ENCODE results near the gene C10orf67. TPM values are rescaled to one million over a fixed set of nuclear protein-coding genes. Genes with fewer than 3 reads are reported as not detected.
"Not testable (repeated sequence)": the region's sequence is repeated elsewhere in the genome, so short reads cannot be mapped to it uniquely, and the experiment has no call there.

C10orf67 gene
- total and polyA plus RNA-seq, 2 donors (not counting 1 experiment from before 2014, with no cell fraction given), result not detected

DNA sequence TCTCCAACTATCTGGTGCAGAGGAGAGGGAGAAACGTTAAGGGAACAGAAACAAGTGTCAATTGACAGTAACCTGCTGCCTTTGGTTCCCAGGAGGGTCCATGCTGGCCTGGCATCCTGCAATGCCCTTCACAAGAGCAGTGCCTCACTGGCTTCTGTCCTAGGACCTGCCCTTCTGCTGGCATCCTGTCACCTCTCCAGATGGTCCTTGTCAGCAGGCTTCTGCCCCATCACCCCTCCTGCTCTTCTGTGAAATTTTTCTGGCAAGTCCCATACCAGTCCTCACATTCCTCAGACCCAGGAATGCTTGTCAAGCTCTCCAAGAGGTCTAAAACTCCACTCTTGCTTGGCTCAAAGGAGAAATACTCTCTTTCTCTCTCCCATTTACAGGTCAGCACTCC, 34.2 kb downstream of the C10orf67 start:
- H3K27ac Mint-ChIP-seq, result no peak overlapping the region
- CTCF ChIA-PET, result interaction anchor here (1.3 to 12.2 kb wide), 2 partner anchors 214 to 392 kb away, joined by 3 to 450 read pairs; no protein-coding TSS in a partner anchor
- Histone ChIP-seq H3K79me2 (ENCODE audit: control insufficient read depth, insufficient read depth, low read length) (no peaks in the 10 kb centered on the region), H3K9ac (ENCODE audit: low read length) (no peak overlapping the region), H3K27ac (ENCODE audit: low read length in 2 of 2) (no peak overlapping the region), H3K27me3 (replicated peaks in 1 of 4; ENCODE audit: control extremely low read depth in 1 of 4, control insufficient read depth in 3 of 4, insufficient read depth in 4 of 4, low read length in 3 of 4) (peaks cover 0 to 3% (median 0%) of the 10 kb centered on the region in 4 experiments), H2AFZ (ENCODE audit: insufficient read depth, low read depth, low read length, poor library complexity, severe bottlenecking) (no peak overlapping the region), H3K4me2 (replicated peaks; ENCODE audit: low read depth, low read length, poor library complexity, severe bottlenecking) (no peak overlapping the region), H3K4me3 (ENCODE audit: control extremely low read depth in 1 of 5, extremely low read depth in 1 of 5, insufficient read depth in 1 of 5, low read depth in 2 of 5, low read length in 4 of 5) (no peak overlapping the region), H3K36me3 (replicated peaks in 1 of 2; ENCODE audit: control extremely low read depth in 1 of 2, control insufficient read depth in 1 of 2, extremely low read depth in 1 of 2, insufficient read depth in 2 of 2, low read length in 1 of 2) (no peaks in the 10 kb centered on the region), H3K9me3 (ENCODE audit: control extremely low read depth in 1 of 3, control insufficient read depth in 2 of 3, insufficient read depth in 1 of 3, low read length in 2 of 3) (no peaks in the 10 kb centered on the region), H4K20me1 (ENCODE audit: control insufficient read depth, insufficient read depth, low read length, poor library complexity, severe bottlenecking) (no peaks in the 10 kb centered on the region), H3K4me1 (ENCODE audit: control insufficient read depth in 2 of 2, insufficient read depth in 2 of 2, low read length in 2 of 2) (no peaks in the 10 kb centered on the region)
- H3K4me1 Mint-ChIP-seq, result no peaks in the 10 kb centered on the region
- 43% methylated on average over 1 of the region's 1 CpG for WGBS (ENCODE audit: insufficient coverage)
- intact Hi-C loops (cut with micrococcal nuclease), result no loop called here
- H3K4me3 Mint-ChIP-seq, result no peak overlapping the region
- H3K9me3 Mint-ChIP-seq (ENCODE audit: insufficient read depth), result no peaks in the 10 kb centered on the region
- peaks cover 14% of the 10 kb centered on the region for H3K27me3 Mint-ChIP-seq
- POLR2A ChIA-PET, result no interaction called here
- TF ChIP-seq EZH2 (IDR thresholded peaks at IDR 0.05; ENCODE audit: borderline replicate concordance, insufficient read depth, low read depth, low read length, poor library complexity, severe bottlenecking), result no peak
- TF ChIP-seq, protein P1, sequence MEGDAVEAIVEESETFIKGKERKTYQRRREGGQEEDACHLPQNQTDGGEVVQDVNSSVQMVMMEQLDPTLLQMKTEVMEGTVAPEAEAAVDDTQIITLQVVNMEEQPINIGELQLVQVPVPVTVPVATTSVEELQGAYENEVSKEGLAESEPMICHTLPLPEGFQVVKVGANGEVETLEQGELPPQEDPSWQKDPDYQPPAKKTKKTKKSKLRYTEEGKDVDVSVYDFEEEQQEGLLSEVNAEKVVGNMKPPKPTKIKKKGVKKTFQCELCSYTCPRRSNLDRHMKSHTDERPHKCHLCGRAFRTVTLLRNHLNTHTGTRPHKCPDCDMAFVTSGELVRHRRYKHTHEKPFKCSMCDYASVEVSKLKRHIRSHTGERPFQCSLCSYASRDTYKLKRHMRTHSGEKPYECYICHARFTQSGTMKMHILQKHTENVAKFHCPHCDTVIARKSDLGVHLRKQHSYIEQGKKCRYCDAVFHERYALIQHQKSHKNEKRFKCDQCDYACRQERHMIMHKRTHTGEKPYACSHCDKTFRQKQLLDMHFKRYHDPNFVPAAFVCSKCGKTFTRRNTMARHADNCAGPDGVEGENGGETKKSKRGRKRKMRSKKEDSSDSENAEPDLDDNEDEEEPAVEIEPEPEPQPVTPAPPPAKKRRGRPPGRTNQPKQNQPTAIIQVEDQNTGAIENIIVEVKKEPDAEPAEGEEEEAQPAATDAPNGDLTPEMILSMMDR (IDR thresholded peaks at IDR 0.05), result no peak
- no peak for ATAC-seq (ENCODE audit: low read depth)
- DNase-seq, result no peak

DNA sequence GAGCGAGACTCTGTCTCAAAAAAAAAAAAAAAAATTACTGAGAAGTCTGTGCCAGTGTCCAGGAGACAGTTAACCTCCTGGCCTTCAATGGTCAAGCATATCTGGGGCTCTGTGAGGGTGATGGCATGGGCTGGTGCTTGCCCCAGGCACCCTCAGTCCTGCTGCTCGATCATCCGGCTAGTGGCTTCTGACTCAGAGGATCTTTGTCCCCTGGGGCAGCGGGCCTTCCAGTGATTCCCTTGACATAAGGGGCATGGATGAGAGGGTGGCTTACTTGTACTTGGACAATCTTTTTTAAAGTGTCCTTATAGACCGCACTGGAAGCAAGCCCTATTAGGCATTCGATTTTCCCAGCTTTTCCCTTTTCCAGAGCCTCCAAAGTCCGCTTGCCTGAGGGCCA, 44.6 kb downstream of the C10orf67 start:
- H3K27ac ChIP-seq (ENCODE audit: low read length in 2 of 2); H3K4me3 ChIP-seq (ENCODE audit: control extremely low read depth in 1 of 5, extremely low read depth in 1 of 5, insufficient read depth in 1 of 5, low read depth in 2 of 5, low read length in 4 of 5); H3K27me3 ChIP-seq (replicated peaks in 1 of 4; ENCODE audit: control extremely low read depth in 1 of 4, control insufficient read depth in 3 of 4, insufficient read depth in 4 of 4, low read length in 3 of 4); H3K27me3 Mint-ChIP-seq; H3K36me3 ChIP-seq (replicated peaks in 1 of 2; ENCODE audit: control extremely low read depth in 1 of 2, control insufficient read depth in 1 of 2, extremely low read depth in 1 of 2, insufficient read depth in 2 of 2, low read length in 1 of 2); H3K4me3 Mint-ChIP-seq; CTCF ChIA-PET; H3K4me1 Mint-ChIP-seq; H3K27ac Mint-ChIP-seq; intact Hi-C loops (cut with micrococcal nuclease); H3K9ac ChIP-seq (ENCODE audit: low read length); H4K20me1 ChIP-seq (ENCODE audit: control insufficient read depth, insufficient read depth, low read length, poor library complexity, severe bottlenecking); H3K4me1 ChIP-seq (ENCODE audit: control insufficient read depth in 2 of 2, insufficient read depth in 2 of 2, low read length in 2 of 2); H3K79me2 ChIP-seq (ENCODE audit: control insufficient read depth, insufficient read depth, low read length); DNase-seq; H3K9me3 Mint-ChIP-seq (ENCODE audit: insufficient read depth); H3K4me2 ChIP-seq (replicated peaks; ENCODE audit: low read depth, low read length, poor library complexity, severe bottlenecking); H2AFZ ChIP-seq (ENCODE audit: insufficient read depth, low read depth, low read length, poor library complexity, severe bottlenecking); H3K9me3 ChIP-seq (ENCODE audit: control extremely low read depth in 1 of 3, control insufficient read depth in 2 of 3, insufficient read depth in 1 of 3, low read length in 2 of 3); POLR2A ChIA-PET; ATAC-seq (ENCODE audit: low read depth): not testable (repeated sequence)
- WGBS (ENCODE audit: insufficient coverage), result 85% methylated on average over 7 of the region's 7 CpGs
